PC-3 (cell line): Measurements from ENCODE around the gene SELENOM. TPM values are rescaled to one million over a fixed set of nuclear protein-coding genes. Genes with fewer than 3 reads are reported as not detected.

Source experiments
- ATAC-seq: fragments of 200-7000 bp; cut with Tn5 transposase; 2 replicates; pipeline ENCODE4 v1.9.1; 2020; ENCODE audit warnings: mild to moderate bottlenecking, moderate library complexity
- BruUV-seq: library from RNA; stranded (reverse); fragments of 400-500 nt; replicated peaks from 2 replicates; lab custom pipeline; 2021; lab: Mats Ljungman, UMichigan
- CTCF ChIA-PET: fragments of 300-600 bp; sonication (Branson Sonifier 250); formaldehyde crosslinking; loops from one replicate; lab custom pipeline; 2022; ENCODE audit warnings: antibody characterized with exemption; lab: Charles Lee
- POLR2A ChIA-PET: fragments of 300-600 bp; sonication (Branson Sonifier 250); formaldehyde crosslinking; loops from one replicate; lab custom pipeline; 2022; ENCODE audit warnings: antibody characterized with exemption; ENCODE audit not compliant: unreplicated experiment; lab: Charles Lee
- DNase-seq: peaks from one replicate; pipeline ENCODE4 v3.0.0-alpha.2; 2015
- H2AFZ ChIP-seq: fragments of 300-600 bp; sonication (generic); 2 replicates; pipeline ENCODE4 v1.6.0; 2016; ENCODE audit warnings: antibody characterized with exemption, low read length
- H3F3A ChIP-seq: fragments of 300-600 bp; sonication (generic); one replicate; pipeline ENCODE4 v1.6.0; 2017; ENCODE audit warnings: antibody characterized with exemption, low read length, control low read depth, mild to moderate bottlenecking; ENCODE audit not compliant: unreplicated experiment
- H3K27ac ChIP-seq: fragments of 300-600 bp; sonication (generic); 2 replicates; pipeline ENCODE4 v1.5.1; 2016; ENCODE audit warnings: mild to moderate bottlenecking, low read length
- H3K27me3 ChIP-seq: fragments of 300-600 bp; sonication (generic); 2 replicates; pipeline ENCODE4 v1.6.1; 2016; ENCODE audit warnings: low read length, mixed read lengths
- H3K36me3 ChIP-seq: fragments of 300-600 bp; sonication (generic); 2 replicates; pipeline ENCODE4 v1.6.1; 2016; ENCODE audit warnings: low read depth, mixed run types, low read length, mixed read lengths
- H3K4me1 ChIP-seq: fragments of 300-600 bp; sonication (generic); 2 replicates; pipeline ENCODE4 v1.5.1; 2016; ENCODE audit warnings: low read length; ENCODE audit not compliant: insufficient read depth
- H3K4me2 ChIP-seq: fragments of 300-600 bp; sonication (generic); 2 replicates; pipeline ENCODE4 v1.6.0; 2016; ENCODE audit warnings: low read length
- H3K4me3 ChIP-seq: fragments of 300-600 bp; sonication (generic); 2 replicates; pipeline ENCODE4 v1.5.1; 2016; ENCODE audit warnings: mild to moderate bottlenecking, low read length, mixed read lengths
- H3K79me2 ChIP-seq: fragments of 300-600 bp; sonication (generic); 2 replicates; pipeline ENCODE4 v1.6.1; 2017; ENCODE audit warnings: low read length, mixed read lengths
- H3K9ac ChIP-seq: fragments of 300-600 bp; sonication (generic); 2 replicates; pipeline ENCODE4 v1.6.0; 2016; ENCODE audit warnings: mild to moderate bottlenecking, low read length
- H3K9me2 ChIP-seq: fragments of 300-600 bp; sonication (generic); replicated peaks from 2 replicates; pipeline ENCODE4 v1.6.1; 2016; ENCODE audit warnings: mixed run types, low read length, mixed read lengths
- H3K9me3 ChIP-seq: fragments of 300-600 bp; sonication (generic); 2 replicates; pipeline ENCODE4 v1.6.1; 2016; ENCODE audit warnings: low read length, mixed read lengths
- H4K20me1 ChIP-seq: fragments of 300-600 bp; sonication (generic); 2 replicates; pipeline ENCODE4 v1.6.1; 2016; ENCODE audit warnings: low read length, mixed read lengths
- EZH2 ChIP-seq: fragments of 300-600 bp; sonication (generic); IDR thresholded peaks from one replicate; pipeline ENCODE4 v1.6.1; 2017; ENCODE audit warnings: antibody characterized with exemption, mild to moderate bottlenecking, low read length; ENCODE audit not compliant: unreplicated experiment
- EZH2phosphoT487 ChIP-seq: fragments of 300-600 bp; sonication (generic); IDR thresholded peaks from 2 replicates; pipeline ENCODE4 v1.6.1; 2018; ENCODE audit warnings: mild to moderate bottlenecking, antibody characterized with exemption, low read length, borderline replicate concordance
- intact Hi-C: fragments of 100-400 bp; cut with micrococcal nuclease; formaldehyde crosslinking; loops from 2 replicates; pipeline ENCODE4 v1.9.0; 2023
- total RNA-seq: library from RNA; depleted of rRNA; stranded (reverse); fragments of >200 nt; gene quantifications from 2 replicates; pipeline ENCODE4 v1.2.3, GENCODE V29; 2014
- TF ChIP-seq, protein P1 (sequence below): fragments of 300-600 bp; sonication (generic); conservative IDR thresholded peaks from 2 replicates; pipeline ENCODE4 v1.5.1; 2017; ENCODE audit warnings: antibody characterized with exemption, low read depth, mild to moderate bottlenecking, low read length

The SELENOM gene
- total RNA-seq, 1 experiment from 2014 or later, result 36.8 TPM

DNA sequence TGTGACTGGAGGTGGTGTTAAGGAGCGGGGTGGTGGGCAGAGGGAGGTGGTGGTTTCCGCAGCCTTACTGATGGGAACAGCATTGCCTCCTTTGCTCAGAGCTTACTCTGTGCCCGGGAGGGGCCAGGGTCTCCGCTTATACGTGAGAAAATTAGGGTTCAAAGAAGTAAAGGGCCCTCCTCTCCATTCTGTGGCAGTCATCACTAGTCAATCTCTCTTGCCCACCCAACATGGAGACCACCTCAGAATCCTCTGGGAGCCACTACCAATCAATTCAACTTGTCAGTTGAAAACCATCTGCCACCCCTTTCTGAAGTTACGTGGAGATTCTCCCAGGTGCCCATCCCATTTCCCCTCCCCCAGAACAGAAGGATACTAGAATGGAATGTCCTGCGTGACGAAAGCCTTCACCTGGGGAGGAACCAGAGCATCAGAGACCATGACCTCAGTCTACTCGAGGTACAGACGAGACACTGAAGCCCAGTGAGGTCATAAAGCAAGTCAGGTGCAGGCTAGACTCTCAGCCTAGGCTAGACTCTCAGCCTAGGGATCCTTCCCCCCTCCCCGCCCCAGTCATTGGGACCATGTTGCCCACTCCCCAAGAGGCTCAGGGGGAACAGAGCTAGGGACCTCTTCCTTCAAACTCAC lies 2.0 kb downstream of the SELENOM start:
- DNase-seq (no peak), ATAC-seq (no peak)
- H3K4me3 ChIP-seq, result no peak overlapping the region
- no TSS peak for BruUV-seq
- no peaks in the 10 kb centered on the region for H3K9me3 ChIP-seq
- H3K27me3 ChIP-seq, result no peaks in the 10 kb centered on the region
- ChIA-PET POLR2A (no interaction called here), CTCF (no interaction called here)
- H3K9ac ChIP-seq, result no peak overlapping the region
- no peak overlapping the region for H3K27ac ChIP-seq
- H3K4me2 ChIP-seq, result no peak overlapping the region
- peaks cover 4% of the 10 kb centered on the region; the same call in 1 of the 2 replicates for H3K36me3 ChIP-seq
- H4K20me1 ChIP-seq, result no peaks in the 10 kb centered on the region
- intact Hi-C loops, result no loop called here
- H3K4me1 ChIP-seq, result peaks cover 4% of the 10 kb centered on the region; the same call in 1 of the 2 replicates
- no peak for TF ChIP-seq EZH2
- no peaks in the 10 kb centered on the region for H3K9me2 ChIP-seq
- H3K79me2 ChIP-seq, result no peaks in the 10 kb centered on the region
- H3F3A ChIP-seq, result no peaks in the 10 kb centered on the region
- H2AFZ ChIP-seq, result no peak overlapping the region

DNA sequence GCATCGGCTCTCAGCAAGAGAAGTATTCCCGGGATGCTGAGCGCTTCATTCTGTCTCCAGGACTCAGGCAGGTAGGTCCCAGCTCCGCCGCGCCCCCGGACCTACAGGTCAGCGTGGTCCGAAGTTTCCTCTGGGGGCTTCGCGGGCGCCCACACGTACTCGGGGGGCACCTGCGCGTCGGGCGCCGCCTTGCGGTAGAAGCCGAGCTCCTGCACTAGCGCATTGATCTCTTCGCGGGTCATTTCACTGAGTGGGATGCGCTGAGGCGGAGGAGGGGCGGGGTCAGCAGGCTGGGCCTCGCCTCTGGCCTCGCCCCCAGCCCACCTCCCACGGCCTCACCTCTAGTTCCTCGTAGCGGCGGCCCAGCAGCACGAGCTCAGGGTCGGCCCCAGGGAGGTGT lies 2.5 kb downstream of the SELENOM start:
- no peak overlapping the region for H3K4me2 ChIP-seq
- peaks cover 6% of the 10 kb centered on the region; the same call in 1 of the 2 replicates for H3K36me3 ChIP-seq
- no peak for DNase-seq
- H3K27me3 ChIP-seq, result no peaks in the 10 kb centered on the region
- H4K20me1 ChIP-seq, result no peaks in the 10 kb centered on the region
- H3K79me2 ChIP-seq, result no peaks in the 10 kb centered on the region
- no TSS peak for BruUV-seq
- no peak overlapping the region for H2AFZ ChIP-seq
- no peak overlapping the region for H3K27ac ChIP-seq
- no peak overlapping the region for H3K9ac ChIP-seq
- H3K4me1 ChIP-seq, result peaks cover 4% of the 10 kb centered on the region; the same call in 1 of the 2 replicates
- no peaks in the 10 kb centered on the region for H3F3A ChIP-seq
- ChIA-PET CTCF (no interaction called here), POLR2A (no interaction called here)
- H3K4me3 ChIP-seq, result no peak overlapping the region
- H3K9me3 ChIP-seq, result no peaks in the 10 kb centered on the region
- no peak for ATAC-seq
- intact Hi-C loops, result no loop called here
- TF ChIP-seq, protein P1, sequence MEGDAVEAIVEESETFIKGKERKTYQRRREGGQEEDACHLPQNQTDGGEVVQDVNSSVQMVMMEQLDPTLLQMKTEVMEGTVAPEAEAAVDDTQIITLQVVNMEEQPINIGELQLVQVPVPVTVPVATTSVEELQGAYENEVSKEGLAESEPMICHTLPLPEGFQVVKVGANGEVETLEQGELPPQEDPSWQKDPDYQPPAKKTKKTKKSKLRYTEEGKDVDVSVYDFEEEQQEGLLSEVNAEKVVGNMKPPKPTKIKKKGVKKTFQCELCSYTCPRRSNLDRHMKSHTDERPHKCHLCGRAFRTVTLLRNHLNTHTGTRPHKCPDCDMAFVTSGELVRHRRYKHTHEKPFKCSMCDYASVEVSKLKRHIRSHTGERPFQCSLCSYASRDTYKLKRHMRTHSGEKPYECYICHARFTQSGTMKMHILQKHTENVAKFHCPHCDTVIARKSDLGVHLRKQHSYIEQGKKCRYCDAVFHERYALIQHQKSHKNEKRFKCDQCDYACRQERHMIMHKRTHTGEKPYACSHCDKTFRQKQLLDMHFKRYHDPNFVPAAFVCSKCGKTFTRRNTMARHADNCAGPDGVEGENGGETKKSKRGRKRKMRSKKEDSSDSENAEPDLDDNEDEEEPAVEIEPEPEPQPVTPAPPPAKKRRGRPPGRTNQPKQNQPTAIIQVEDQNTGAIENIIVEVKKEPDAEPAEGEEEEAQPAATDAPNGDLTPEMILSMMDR, result no peak
- no peak for TF ChIP-seq EZH2
- TF ChIP-seq EZH2phosphoT487, result no peak
- H3K9me2 ChIP-seq, result no peaks in the 10 kb centered on the region

DNA sequence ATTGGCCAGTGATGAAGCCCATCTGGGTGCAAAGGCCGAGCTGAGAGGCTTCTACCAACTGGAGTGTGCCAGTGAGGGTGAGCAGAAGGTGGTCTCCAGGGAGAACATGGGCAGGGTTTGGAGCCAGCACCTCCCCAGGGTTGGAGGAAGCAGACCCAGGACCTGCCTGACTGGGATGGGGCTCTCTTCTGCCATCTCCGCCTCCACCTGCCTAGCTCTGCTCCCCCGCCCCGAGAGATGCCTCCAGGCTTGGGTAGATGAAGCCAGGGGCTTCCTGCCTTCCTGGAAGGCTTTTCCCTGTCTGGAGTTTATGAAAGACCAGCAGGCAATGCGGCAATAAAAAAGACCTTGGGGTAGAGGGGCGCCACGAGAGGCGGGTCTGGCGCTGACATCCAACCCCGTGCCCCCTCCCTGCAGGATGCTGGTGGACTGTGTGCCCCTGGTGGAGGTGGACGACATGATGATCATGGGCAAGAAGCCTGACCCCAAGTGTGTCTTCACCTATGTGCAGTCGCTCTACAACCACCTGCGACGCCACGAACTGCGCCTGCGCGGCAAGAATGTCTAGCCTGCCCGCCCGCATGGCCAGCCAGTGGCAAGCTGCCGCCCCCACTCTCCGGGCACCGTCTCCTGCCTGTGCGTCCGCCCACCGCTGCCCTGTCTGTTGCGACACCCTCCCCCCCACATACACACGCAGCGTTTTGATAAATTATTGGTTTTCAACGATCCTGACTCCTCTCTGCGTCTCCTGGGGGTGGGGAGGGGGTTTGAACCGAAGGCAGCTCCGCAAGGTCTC lies 3.3 kb downstream of the SELENOM start:
- H3K79me2 ChIP-seq, result no peaks in the 10 kb centered on the region
- no peak overlapping the region for H2AFZ ChIP-seq
- H3K4me2 ChIP-seq, result no peak overlapping the region
- intact Hi-C loops, result no loop called here
- H4K20me1 ChIP-seq, result no peaks in the 10 kb centered on the region
- H3K27me3 ChIP-seq, result no peaks in the 10 kb centered on the region
- no peak for TF ChIP-seq EZH2
- TF ChIP-seq, protein P1, result no peak
- no peak for TF ChIP-seq EZH2phosphoT487
- BruUV-seq, result no TSS peak
- no peak overlapping the region for H3K9ac ChIP-seq
- H3K4me3 ChIP-seq, result no peak overlapping the region
- ChIA-PET POLR2A (interaction anchor here (0.6 kb wide), 1 partner anchor 103 kb away, joined by 5 read pairs; no protein-coding TSS in a partner anchor), CTCF (no interaction called here)
- peaks cover 4% of the 10 kb centered on the region; the same call in 1 of the 2 replicates for H3K4me1 ChIP-seq
- H3K9me2 ChIP-seq, result no peaks in the 10 kb centered on the region
- DNase-seq, result no peak
- no peaks in the 10 kb centered on the region for H3F3A ChIP-seq
- no peaks in the 10 kb centered on the region for H3K9me3 ChIP-seq
- H3K27ac ChIP-seq, result no peak overlapping the region
- H3K36me3 ChIP-seq, result peaks cover 12% of the 10 kb centered on the region; the same call in 1 of the 2 replicates
- no peak for ATAC-seq
